ENCODE data around the gene CLEC18B. TPM values are rescaled to one million over a fixed set of nuclear protein-coding genes. Genes with fewer than 3 reads are reported as not detected.
"Not testable (repeated sequence)": the region's sequence is repeated elsewhere in the genome, so short reads cannot be mapped to it uniquely, and the experiment has no call there.

The CLEC18B gene
- total RNA-seq, 1 experiment from 2014 or later, result not detected

DNA sequence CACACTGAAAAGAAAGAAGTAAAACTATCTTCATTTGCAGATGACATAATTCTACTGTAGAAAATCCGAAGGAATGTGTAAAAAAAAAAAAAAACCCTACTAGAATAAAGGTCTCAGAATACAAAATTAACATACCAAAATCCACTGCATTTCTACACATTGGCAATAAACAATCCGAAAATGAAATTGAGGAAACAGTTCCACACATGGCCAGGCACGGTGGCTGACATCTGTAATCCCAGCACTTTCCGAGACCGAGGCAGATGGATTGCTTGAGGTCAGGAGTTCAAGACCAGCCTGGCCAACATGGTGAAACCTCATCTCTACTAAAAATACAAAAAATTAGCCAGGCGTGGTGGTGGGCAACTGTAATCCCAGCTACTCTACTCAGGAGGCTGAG, 4.5 kb upstream of the CLEC18B start:
- H3K27me3 ChIP-seq (replicated peaks); H3K4me3 ChIP-seq; H3K9me3 ChIP-seq (replicated peaks); H3K27ac ChIP-seq; H3K36me3 ChIP-seq; DNase-seq (ENCODE audit: low read depth in 1 of 2, low spot score in 2 of 2); H3K4me1 ChIP-seq (replicated peaks): not testable (repeated sequence)

DNA sequence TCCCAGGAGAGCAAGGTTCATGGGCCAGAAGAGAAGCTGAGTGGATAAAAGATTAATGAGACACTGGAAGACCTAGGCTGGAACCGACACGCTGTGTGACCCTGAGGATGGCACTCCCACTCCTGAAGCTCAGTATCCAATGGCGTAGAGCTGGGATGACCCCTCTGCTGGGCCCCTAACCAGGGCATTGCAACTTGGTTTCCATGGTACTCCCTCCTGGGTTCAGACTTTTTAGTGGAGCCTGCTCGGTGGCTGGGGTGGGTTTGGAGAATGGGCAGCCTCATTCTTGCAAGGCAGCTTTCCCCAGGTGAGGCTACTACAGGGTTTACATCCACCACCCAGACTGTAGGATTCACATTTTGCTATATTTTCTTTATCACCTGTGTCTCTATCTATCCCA, 2.4 kb upstream of the CLEC18B start:
- not testable (repeated sequence) for H3K4me1 ChIP-seq (replicated peaks); DNase-seq (ENCODE audit: low read depth in 1 of 2, low spot score in 2 of 2); H3K9me3 ChIP-seq (replicated peaks); H3K27me3 ChIP-seq (replicated peaks); H3K4me3 ChIP-seq; H3K27ac ChIP-seq; H3K36me3 ChIP-seq

DNA sequence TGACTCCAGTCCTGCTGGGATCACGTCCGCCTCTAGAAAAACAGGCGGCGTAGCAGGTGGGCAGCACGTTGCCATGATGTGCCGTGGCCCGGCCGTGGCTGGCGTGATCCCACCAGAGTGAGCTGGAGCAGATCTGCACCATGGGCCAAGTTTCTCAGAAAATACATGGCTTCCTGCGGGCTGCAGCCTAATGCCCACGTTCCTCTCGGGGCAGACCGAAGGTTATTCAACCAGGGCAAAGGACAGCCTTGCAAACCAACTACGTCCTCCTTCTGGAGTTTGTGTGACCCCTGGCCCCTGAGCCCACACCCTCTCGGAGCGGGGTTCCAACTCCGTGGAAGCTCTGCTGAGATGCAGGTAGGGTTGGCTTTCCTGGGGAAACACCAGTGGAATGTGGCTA, 808 bp upstream of the CLEC18B start:
- H3K9me3 ChIP-seq (replicated peaks); H3K4me3 ChIP-seq; H3K4me1 ChIP-seq (replicated peaks); H3K27ac ChIP-seq; H3K36me3 ChIP-seq; H3K27me3 ChIP-seq (replicated peaks); DNase-seq (ENCODE audit: low read depth in 1 of 2, low spot score in 2 of 2): not testable (repeated sequence)

DNA sequence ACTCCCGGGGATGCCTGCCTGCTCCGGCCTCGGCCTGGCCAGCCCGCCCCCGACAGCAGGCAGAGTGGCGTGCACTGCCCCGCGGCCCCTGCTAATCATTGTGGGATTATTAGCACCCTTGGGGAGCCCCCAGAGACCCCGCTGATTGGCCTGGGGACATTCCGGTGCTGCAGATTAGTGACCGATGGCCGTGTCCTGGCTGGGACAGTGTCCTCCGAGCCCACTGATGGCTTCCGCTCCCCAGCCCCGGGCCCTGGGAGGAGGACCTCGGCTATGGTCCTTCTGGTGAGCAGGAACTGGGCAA, 156 bp upstream of the CLEC18B start:
- not testable (repeated sequence) for H3K4me1 ChIP-seq (replicated peaks); H3K27me3 ChIP-seq (replicated peaks); H3K36me3 ChIP-seq; H3K4me3 ChIP-seq; H3K9me3 ChIP-seq (replicated peaks); H3K27ac ChIP-seq; DNase-seq (ENCODE audit: low read depth in 1 of 2, low spot score in 2 of 2)

DNA sequence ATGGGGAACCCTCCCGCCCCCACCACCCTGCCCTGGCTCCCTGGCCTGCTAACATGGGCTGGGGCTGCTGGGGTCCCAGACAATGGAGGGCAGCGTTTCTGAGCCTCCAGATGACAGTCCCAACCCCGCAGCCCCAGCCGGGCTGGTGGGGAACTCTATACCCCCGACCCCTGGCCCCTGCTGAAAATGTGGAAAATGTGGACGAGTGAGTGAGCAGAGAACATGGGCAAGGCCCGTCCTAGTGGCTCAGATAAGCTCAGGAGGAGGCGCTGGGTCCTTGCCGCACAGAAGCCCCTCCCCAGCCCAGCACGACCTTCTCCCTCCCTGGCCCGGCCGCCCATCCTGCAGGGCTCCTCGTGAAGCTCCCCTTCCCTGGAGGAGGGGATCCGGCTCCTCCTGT, 1.5 kb downstream of the CLEC18B start:
- H3K4me3 ChIP-seq; H3K4me1 ChIP-seq (replicated peaks); H3K36me3 ChIP-seq; H3K9me3 ChIP-seq (replicated peaks); H3K27ac ChIP-seq; H3K27me3 ChIP-seq (replicated peaks); DNase-seq (ENCODE audit: low read depth in 1 of 2, low spot score in 2 of 2): not testable (repeated sequence)

DNA sequence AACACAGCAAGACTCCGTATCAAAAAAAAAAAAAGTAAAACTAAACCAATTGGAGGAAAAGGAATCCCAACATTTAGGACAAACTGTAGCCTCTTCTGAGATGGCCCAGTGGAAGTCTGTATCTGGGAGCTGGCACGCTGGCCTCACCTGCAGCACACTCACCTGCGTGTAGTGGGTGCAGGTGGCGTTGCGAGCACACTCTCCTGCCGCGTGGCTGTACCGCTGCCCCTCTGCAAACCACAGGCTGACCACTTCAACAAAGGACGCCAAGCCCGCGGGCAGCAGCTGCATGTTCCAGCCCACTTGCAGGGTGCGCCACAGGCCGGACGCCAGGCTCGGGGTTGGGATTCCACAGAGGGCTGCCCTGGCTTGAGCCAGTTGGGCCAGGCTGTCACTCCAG, 3.4 kb downstream of the CLEC18B start:
- H3K4me1 ChIP-seq (replicated peaks); H3K36me3 ChIP-seq; H3K27me3 ChIP-seq (replicated peaks); H3K4me3 ChIP-seq; H3K27ac ChIP-seq; H3K9me3 ChIP-seq (replicated peaks); DNase-seq (ENCODE audit: low read depth in 1 of 2, low spot score in 2 of 2): not testable (repeated sequence)

DNA sequence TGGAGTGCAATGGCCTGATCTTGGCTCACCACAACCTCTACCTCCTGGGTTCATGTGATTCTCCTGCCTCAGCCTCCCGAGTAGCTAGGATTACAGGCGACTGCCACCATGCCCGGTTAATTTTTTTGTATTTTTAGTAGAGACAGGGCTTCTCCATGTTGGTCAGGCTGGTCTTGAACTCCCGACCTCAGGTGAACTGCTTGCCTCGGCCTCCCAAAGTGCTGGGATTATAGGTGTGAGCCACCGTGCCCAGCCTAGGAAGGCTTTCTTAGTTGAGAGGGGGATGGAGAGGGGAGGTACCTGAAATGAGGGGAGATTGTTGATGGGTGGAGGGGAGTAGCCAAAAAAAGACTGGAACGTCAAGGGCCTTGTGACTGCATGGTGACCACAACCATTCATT, 7.4 kb downstream of the CLEC18B start:
- not testable (repeated sequence) for H3K36me3 ChIP-seq; DNase-seq (ENCODE audit: low read depth in 1 of 2, low spot score in 2 of 2); H3K9me3 ChIP-seq (replicated peaks); H3K27ac ChIP-seq; H3K27me3 ChIP-seq (replicated peaks); H3K4me3 ChIP-seq; H3K4me1 ChIP-seq (replicated peaks)

DNA sequence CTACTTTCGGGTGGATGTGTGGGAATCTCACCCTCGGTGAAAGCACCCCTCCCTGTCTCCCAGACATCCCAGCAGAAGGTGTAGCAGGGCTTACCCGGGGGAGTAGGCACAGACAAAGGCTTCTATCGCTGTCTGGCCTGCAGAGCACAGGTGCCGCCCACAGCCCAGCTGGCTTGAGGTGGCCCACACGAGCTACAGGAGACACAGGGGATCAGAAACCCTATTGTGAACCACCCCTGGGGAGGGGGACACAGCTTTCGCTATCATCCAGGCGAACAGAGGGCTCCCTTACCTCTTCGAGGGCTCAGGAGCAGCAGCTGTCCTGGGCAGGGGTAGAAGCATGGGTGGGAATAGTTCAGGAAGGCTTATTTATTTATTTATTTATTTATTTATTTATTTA, 7.8 kb downstream of the CLEC18B start:
- DNase-seq (ENCODE audit: low read depth in 1 of 2, low spot score in 2 of 2); H3K4me1 ChIP-seq (replicated peaks); H3K27me3 ChIP-seq (replicated peaks); H3K4me3 ChIP-seq; H3K9me3 ChIP-seq (replicated peaks); H3K27ac ChIP-seq; H3K36me3 ChIP-seq: not testable (repeated sequence)

DNA sequence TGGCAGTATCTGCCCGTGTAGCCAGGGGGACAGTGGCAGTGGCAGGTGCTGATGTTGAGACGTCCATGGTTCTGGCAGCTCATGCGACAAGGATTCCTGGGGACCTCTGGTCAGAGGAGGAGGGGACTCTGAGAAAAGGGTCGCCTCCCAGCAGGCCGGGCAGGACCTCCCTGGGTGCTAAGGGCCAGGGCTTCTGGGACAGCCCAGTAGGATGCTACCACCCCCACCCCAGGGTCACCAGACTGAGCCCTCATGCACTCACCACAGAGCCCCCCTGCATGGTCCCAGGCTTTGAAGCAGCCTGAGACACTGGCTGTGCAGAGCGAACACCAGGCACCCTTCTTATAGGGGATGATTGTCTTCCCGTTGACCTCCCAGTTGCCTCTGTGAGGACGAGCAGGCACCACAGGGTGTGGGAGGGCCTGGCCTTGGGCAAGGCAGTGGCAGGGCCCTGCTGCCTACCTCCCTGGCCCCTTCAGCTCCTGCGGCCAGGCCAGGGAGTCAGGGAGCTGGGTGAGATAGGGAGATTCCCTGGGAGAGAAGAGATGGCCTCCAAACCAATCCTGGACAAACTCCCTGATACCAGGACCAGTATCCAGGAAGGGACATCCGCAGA, 8.4 kb downstream of the CLEC18B start:
- H3K4me1 ChIP-seq (replicated peaks); H3K27me3 ChIP-seq (replicated peaks); H3K27ac ChIP-seq; H3K4me3 ChIP-seq; H3K9me3 ChIP-seq (replicated peaks); H3K36me3 ChIP-seq; DNase-seq (ENCODE audit: low read depth in 1 of 2, low spot score in 2 of 2): not testable (repeated sequence)

DNA sequence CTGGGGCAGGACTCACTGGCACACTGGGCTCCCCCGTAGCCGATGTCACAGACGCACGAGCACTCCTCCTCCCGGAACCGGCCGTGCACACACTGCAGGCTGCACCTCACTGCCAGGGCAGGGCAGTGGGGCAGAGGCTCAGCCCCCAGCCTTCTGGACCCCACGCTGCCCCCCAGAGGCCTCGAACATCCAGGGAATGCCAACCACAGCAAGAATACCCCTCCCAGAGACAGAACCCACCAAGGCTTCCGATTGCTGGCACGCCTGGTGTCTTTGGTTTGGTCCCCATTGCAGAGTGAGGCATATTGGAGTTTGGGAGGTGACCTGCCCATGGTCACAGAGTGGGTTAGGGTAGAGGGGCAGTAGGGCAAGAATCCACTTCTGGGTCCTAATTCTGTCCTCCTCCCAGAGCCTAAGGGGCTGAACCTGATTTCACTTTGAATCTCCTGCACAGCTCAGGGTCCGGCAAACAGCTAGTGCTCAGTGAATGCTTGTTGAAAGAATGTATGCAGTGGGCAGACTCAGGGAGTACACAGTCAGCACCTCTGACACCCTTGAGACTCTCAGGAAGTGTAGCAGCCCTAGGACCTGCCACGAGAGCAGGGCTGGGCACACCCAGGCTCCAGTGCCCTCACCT, 9.0 kb downstream of the CLEC18B start:
- not testable (repeated sequence) for H3K27ac ChIP-seq; H3K9me3 ChIP-seq (replicated peaks); H3K27me3 ChIP-seq (replicated peaks); DNase-seq (ENCODE audit: low read depth in 1 of 2, low spot score in 2 of 2); H3K4me1 ChIP-seq (replicated peaks); H3K4me3 ChIP-seq; H3K36me3 ChIP-seq

DNA sequence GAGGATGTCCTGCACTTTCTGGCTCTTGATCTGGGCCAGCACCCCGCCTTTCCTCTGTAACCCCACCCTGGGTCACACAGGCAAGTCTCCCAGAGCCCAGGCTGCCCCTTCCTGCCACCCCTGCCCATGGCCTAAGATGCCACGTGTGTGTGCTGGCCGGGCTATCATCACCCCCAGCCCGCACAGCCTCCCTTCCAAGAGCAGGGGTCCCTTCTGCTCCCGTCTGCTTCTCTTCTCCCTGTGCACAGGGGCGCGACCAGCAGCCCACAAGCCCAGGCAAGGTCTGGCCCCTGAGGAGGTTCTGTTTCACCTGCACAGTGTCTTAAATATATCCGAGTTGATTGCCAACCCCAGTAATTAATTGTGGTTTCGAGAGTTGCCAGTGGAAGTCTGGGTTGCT, 10.3 kb downstream of the CLEC18B start:
- H3K36me3 ChIP-seq; DNase-seq (ENCODE audit: low read depth in 1 of 2, low spot score in 2 of 2); H3K4me3 ChIP-seq; H3K27ac ChIP-seq; H3K9me3 ChIP-seq (replicated peaks); H3K4me1 ChIP-seq (replicated peaks); H3K27me3 ChIP-seq (replicated peaks): not testable (repeated sequence)

DNA sequence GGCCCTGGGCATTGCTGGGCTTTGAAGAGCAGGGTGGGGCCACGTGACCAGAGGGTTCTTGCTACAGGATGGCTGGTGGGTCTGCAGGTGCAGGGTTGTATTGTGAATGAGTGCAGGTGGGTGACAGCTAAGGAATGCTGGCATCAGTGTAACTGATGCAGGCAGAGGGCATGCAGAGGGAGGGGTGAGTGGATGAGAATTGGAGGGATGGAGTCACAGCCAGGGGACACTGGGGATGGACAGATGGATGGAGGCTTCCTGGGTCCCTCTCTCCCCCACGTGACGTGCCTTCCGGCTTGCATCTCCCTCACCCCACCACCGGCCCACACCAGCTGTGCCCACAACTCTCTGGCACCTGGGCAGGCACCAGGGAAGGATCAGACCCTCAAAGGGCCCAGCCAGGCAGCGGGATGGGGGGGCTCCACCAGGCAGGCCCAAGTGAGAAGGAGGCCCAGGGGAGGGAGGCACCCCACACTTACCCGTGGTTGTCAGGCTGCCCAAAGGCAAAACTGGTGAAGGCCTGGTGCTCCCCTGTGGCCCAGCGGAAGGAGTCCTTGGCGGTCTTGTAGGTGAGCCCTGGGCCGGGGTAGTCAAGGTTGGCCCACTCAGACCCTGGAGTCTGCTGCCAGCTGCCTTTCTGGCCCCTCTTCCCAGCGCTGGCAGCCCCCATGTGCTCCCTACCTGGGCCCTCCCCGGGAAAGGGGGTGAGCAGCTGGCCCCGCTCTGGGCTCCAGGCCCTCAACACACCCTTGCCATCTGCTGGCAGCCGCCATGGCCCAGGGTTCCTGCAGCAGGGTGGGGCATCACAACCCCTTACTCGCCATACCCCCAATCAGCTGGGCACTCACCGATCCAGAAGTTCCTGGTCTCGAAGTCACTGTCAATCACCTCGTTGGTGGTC, 11.0 kb downstream of the CLEC18B start:
- not testable (repeated sequence) for H3K9me3 ChIP-seq (replicated peaks); DNase-seq (ENCODE audit: low read depth in 1 of 2, low spot score in 2 of 2); H3K4me1 ChIP-seq (replicated peaks); H3K36me3 ChIP-seq; H3K27ac ChIP-seq; H3K27me3 ChIP-seq (replicated peaks); H3K4me3 ChIP-seq

DNA sequence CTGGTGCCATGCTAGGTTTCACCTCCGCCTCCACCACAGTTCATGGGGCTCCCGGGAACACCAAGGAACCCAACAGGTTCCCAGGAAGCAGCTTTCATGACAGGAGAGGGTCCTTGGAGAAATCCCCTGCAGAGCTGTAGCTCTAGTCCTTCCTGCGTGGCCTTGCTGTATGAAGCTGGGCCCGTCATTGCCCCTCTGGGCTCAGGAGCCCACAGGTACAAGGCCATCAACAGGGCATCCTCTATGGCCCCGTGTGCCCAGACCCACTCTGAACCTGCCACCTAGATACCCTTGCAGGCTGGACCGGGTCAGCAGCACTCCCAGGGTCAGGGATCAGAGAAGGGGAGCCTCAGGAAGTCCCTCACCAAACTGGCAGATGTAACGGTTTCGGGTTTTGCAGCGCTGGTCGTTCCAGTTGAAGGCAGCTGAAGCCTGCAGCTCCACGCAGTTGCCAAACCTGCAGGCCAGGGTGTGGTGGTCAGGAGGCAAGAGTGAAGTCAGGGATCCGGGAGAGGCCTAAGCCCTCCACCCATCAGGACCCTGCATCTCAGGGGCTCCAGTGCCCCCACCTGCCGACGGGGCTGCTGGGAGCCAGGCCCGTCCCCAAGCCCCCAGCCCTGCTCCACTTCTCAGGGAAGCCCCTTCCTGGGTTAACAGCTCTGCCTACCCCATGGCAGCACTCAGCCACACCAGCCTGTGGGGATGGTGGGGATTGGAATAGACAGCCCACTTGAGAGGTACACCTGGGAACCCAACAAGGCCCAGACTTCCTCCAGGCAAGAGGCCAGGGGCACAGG, 11.9 kb downstream of the CLEC18B start:
- H3K4me1 ChIP-seq (replicated peaks); H3K4me3 ChIP-seq; H3K9me3 ChIP-seq (replicated peaks); H3K27me3 ChIP-seq (replicated peaks); H3K36me3 ChIP-seq; DNase-seq (ENCODE audit: low read depth in 1 of 2, low spot score in 2 of 2); H3K27ac ChIP-seq: not testable (repeated sequence)

DNA sequence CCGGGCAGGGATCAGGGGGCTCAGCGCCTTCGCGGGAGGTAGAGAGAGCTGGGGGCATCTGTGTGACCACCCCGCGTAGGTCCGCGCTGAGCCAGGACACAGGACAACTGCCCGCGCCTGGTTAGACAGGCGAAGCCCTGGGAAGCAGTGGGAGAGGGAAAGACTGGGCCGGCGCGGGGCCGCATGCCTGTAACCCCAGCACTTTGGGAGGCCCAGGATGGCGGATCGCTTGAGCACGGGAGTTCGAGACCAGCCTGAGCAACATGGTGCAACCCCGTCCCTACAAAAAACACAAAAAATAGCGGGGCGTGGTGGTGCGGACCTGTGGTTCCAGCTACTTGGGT, 13.9 kb downstream of the CLEC18B start:
- H3K4me3 ChIP-seq; H3K27me3 ChIP-seq (replicated peaks); DNase-seq (ENCODE audit: low read depth in 1 of 2, low spot score in 2 of 2); H3K27ac ChIP-seq; H3K4me1 ChIP-seq (replicated peaks); H3K36me3 ChIP-seq; H3K9me3 ChIP-seq (replicated peaks): not testable (repeated sequence)
